Measurements from ENCODE around the gene PTCH1. TPM values are rescaled to one million over a fixed set of nuclear protein-coding genes. Genes with fewer than 3 reads are reported as not detected.

Gene PTCH1
- total RNA-seq, 2 experiments from 2014 or later: 19.4 to 21.9 TPM

DNA sequence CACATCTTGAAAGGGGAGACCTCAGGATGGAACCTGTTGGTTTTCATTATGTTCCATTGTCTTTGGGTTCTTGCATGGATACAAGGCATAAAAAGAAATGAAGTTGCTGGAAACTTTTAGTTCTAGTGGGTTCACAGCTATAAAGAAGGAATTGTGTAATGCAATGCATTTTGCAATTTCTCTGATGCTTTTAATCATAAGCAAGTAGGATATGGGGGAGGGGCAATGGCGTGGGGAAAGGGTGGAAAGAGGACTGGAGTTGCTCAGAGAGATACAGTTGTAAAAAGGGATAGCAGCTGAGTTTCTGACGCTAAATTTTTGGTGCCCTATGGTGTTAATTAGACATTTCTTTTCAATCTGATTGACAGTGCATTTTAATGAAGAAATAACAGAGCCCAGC lies 110.7 kb downstream of the PTCH1 start:
- Mint-ChIP-seq H3K36me3 (peaks cover 2% of the 10 kb centered on the region), H3K27ac (no peak overlapping the region), H3K4me1 (peaks cover 2% of the 10 kb centered on the region), H3K27me3 (peaks cover 47% of the 10 kb centered on the region), H3K9me3 (peaks cover 11% of the 10 kb centered on the region), H3K4me3 (no peak overlapping the region)
- DNase-seq (no peak), ATAC-seq (ENCODE audit: low read depth) (no peak)
- POLR2A ChIA-PET: no interaction called here

- ATAC-seq (ENCODE audit: low read depth): no peak
- Mint-ChIP-seq H3K4me3 (no peak overlapping the region), H3K27me3 (peaks cover 30% of the 10 kb centered on the region), H3K4me1 (no peaks in the 10 kb centered on the region), H3K36me3 (peaks cover 2% of the 10 kb centered on the region), H3K9me3 (peaks cover 20% of the 10 kb centered on the region), H3K27ac (no peak overlapping the region)
- no peak for DNase-seq
- POLR2A ChIA-PET: no interaction called here
These were observed 117.5 kb downstream of the PTCH1 start for GRCh38 chr9:95399261-95399660.

Other genes starting within 250 kb of the PTCH1 start
- 10 to 100 TPM; 12.9 to 14.8 TPM for gene FANCC, start 199.3 kb downstream of the PTCH1 start, total RNA-seq